Prostate gland (tissue), 2 donors: ENCODE measurements around the gene SCLT1. TPM values are rescaled to one million over a fixed set of nuclear protein-coding genes. Genes with fewer than 3 reads are reported as not detected.

ENCODE experiments used
- DNase-seq: peaks from one replicate; pipeline ENCODE4 v3.0.0-alpha.2; 2019; ENCODE audit warnings: low spot score
- H3K27ac ChIP-seq, 2 donors: fragments of 200-600 bp; sonication (generic); 2 replicates each; pipeline ENCODE4 v1.5.1; 2017 to 2019
- H3K27me3 ChIP-seq: fragments of 200-600 bp; sonication (generic); replicated peaks from 2 replicates; pipeline ENCODE4 v1.5.1; 2019; ENCODE audit not compliant: insufficient read depth
- H3K36me3 ChIP-seq, 2 donors: fragments of 200-600 bp; sonication (generic); 1 replicate in 1 of 2; 2 replicates in 1 of 2; pipeline versions ENCODE4 v1.5.1 to v1.8.1; 2017 to 2019
- H3K4me1 ChIP-seq: fragments of 200-600 bp; sonication (generic); replicated peaks from 2 replicates; pipeline ENCODE4 v1.5.1; 2019
- H3K4me3 ChIP-seq, 2 donors: fragments of 200-600 bp; sonication (generic); 2 replicates each; pipeline ENCODE4 v1.5.1; 2017 to 2019
- H3K9me3 ChIP-seq: fragments of 200-600 bp; sonication (generic); 2 replicates; pipeline ENCODE4 v1.5.1; 2017
- CTCF ChIP-seq, 4 experiments: fragments of 200-600 bp in 2 of 4; fragments of 450-650 bp in 2 of 4; sonication (generic) in 2 of 4; IDR thresholded peaks; 1 replicate in 3 of 4; 2 replicates in 1 of 4; pipeline ENCODE4 v1.5.1; 2016 to 2019; ENCODE audit warnings: antibody characterized with exemption in 4 of 4, mild to moderate bottlenecking in 2 of 4, moderate library complexity in 2 of 4
- POLR2A ChIP-seq: fragments of 450-650 bp; IDR thresholded peaks from one replicate; pipeline ENCODE4 v1.6.1; 2016; ENCODE audit warnings: antibody characterized with exemption, mild to moderate bottlenecking
- POLR2AphosphoS5 ChIP-seq: sonication (generic); formaldehyde crosslinking; IDR thresholded peaks from one replicate; pipeline ENCODE4 v1.6.1; 2017; ENCODE audit warnings: antibody characterized with exemption
- WGBS: methylation state at CpG from one replicate; pipeline ENCODE4 v1.1.5; 2018; 5-methylcytosine and 5-hydroxymethylcytosine counted together
- intact Hi-C: fragments of 100-400 bp; cut with DNase I; formaldehyde crosslinking; loops from one replicate; pipeline ENCODE4 v1.14.2; 2022
- total RNA-seq, 2 donors: library from RNA; depleted of rRNA; stranded (reverse); fragments of >200 nt; gene quantifications; one replicate each; pipeline ENCODE4 v1.1.0, GENCODE V29; 2016

SCLT1 gene
- total RNA-seq, 2 donors from 2014 or later, result 6.6 to 7.0 TPM

- TF ChIP-seq POLR2A, result no peak
- TF ChIP-seq CTCF (IDR thresholded peaks at IDR 0.05), result no peak
- no peak for TF ChIP-seq POLR2AphosphoS5
- 13% methylated on average over 2 of the region's 2 CpGs for WGBS
- Histone ChIP-seq H3K27ac (no peak overlapping the region), H3K4me1 (no peaks in the 10 kb centered on the region), H3K27me3 (no peaks in the 10 kb centered on the region), H3K36me3 (no peaks in the 10 kb centered on the region), H3K4me3 (no peak overlapping the region), H3K9me3 (no peaks in the 10 kb centered on the region)
- DNase-seq, result no peak
- intact Hi-C loops, result no loop called here
Measured at GRCh38 chr4:128974136-128974581, 119.2 kb downstream of the SCLT1 start.

GRCh38 chr4:128973384-128973783 is 120.0 kb downstream of the SCLT1 start:
- Histone ChIP-seq H3K9me3 (no peaks in the 10 kb centered on the region), H3K36me3 (no peaks in the 10 kb centered on the region), H3K27ac (no peak overlapping the region), H3K4me3 (no peak overlapping the region), H3K27me3 (no peaks in the 10 kb centered on the region), H3K4me1 (no peaks in the 10 kb centered on the region)
- no peak for DNase-seq
- intact Hi-C loops, result no loop called here
- TF ChIP-seq POLR2A, result no peak

- Histone ChIP-seq H3K27ac (no peak overlapping the region), H3K36me3 (no peaks in the 10 kb centered on the region), H3K9me3 (no peaks in the 10 kb centered on the region), H3K27me3 (no peaks in the 10 kb centered on the region), H3K4me3 (no peak overlapping the region), H3K4me1 (no peaks in the 10 kb centered on the region)
- TF ChIP-seq POLR2A (no peak), CTCF (IDR thresholded peaks at IDR 0.05) (no peak), POLR2AphosphoS5 (no peak)
- DNase-seq, result no peak
- intact Hi-C loops, result no loop called here
Measured at GRCh38 chr4:128961405-128961804, 131.9 kb downstream of the SCLT1 start.

- H3K36me3 ChIP-seq, result no peaks in the 10 kb centered on the region
- no peaks in the 10 kb centered on the region for H3K9me3 ChIP-seq
- DNase-seq, result no peak
- H3K27me3 ChIP-seq, result no peaks in the 10 kb centered on the region
- no peak overlapping the region for H3K4me3 ChIP-seq
- H3K4me1 ChIP-seq, result no peaks in the 10 kb centered on the region
- TF ChIP-seq CTCF (IDR thresholded peaks at IDR 0.05) (no peak), POLR2AphosphoS5 (no peak), POLR2A (no peak)
- no peak overlapping the region for H3K27ac ChIP-seq
- intact Hi-C loops, result no loop called here
- WGBS, result 66% methylated on average over 2 of the region's 2 CpGs
Measured at GRCh38 chr4:128958194-128958593, 135.1 kb downstream of the SCLT1 start.

- H3K27ac ChIP-seq, result no peak overlapping the region
- no peaks in the 10 kb centered on the region for H3K36me3 ChIP-seq
- no peak for TF ChIP-seq CTCF (IDR thresholded peaks at IDR 0.05)
- TF ChIP-seq POLR2AphosphoS5, result no peak
- TF ChIP-seq POLR2A, result no peak
- no peak overlapping the region for H3K4me3 ChIP-seq
- no peaks in the 10 kb centered on the region for H3K9me3 ChIP-seq
- no peak for DNase-seq
- intact Hi-C loops, result no loop called here
- no peaks in the 10 kb centered on the region for H3K4me1 ChIP-seq
- no peaks in the 10 kb centered on the region for H3K27me3 ChIP-seq
Measured at GRCh38 chr4:128957459-128957858, 135.9 kb downstream of the SCLT1 start.
